ENCODE data around the gene INHA. TPM values are rescaled to one million over a fixed set of nuclear protein-coding genes. Genes with fewer than 3 reads are reported as not detected.

The INHA gene
- total and polyA plus RNA-seq, 2 donors (not counting 1 experiment from before 2014, with no cell fraction given), result not detected

GRCh38 chr2:219551441-219552381 lies 20.4 kb upstream of the INHA start:
- no peak overlapping the region for H3K27ac ChIP-seq (ENCODE audit: low read length in 2 of 2)
- peak overlapping the region; percentile 98 for H3K4me2 ChIP-seq (replicated peaks; ENCODE audit: low read depth, low read length, poor library complexity, severe bottlenecking)
- H3K27me3 Mint-ChIP-seq, result peaks cover 62% of the 10 kb centered on the region
- peaks cover 0 to 80% (median 23%) of the 10 kb centered on the region in 4 experiments for H3K27me3 ChIP-seq (replicated peaks in 1 of 4; ENCODE audit: control extremely low read depth in 1 of 4, control insufficient read depth in 3 of 4, insufficient read depth in 4 of 4, low read length in 3 of 4)
- DNase-seq (no peak), ATAC-seq (ENCODE audit: low read depth) (no peak)
- H4K20me1 ChIP-seq (ENCODE audit: control insufficient read depth, insufficient read depth, low read length, poor library complexity, severe bottlenecking), result no peaks in the 10 kb centered on the region
- TF ChIP-seq EZH2 (IDR thresholded peaks at IDR 0.05; ENCODE audit: borderline replicate concordance, insufficient read depth, low read depth, low read length, poor library complexity, severe bottlenecking) (no peak), CTCF (IDR thresholded peaks at IDR 0.05) (no peak)
- POLR2A ChIA-PET, result interaction anchor here (1.9 kb wide), 1 partner anchor 8 kb away, joined by 4 read pairs; the partner anchor contains the start of genes CHPF and TMEM198
- peak overlapping the region; percentile 64 for H2AFZ ChIP-seq (ENCODE audit: insufficient read depth, low read depth, low read length, poor library complexity, severe bottlenecking)
- H3K4me1 Mint-ChIP-seq, result peaks cover 14% of the 10 kb centered on the region
- no peaks in the 10 kb centered on the region for H3K36me3 ChIP-seq (replicated peaks in 1 of 2; ENCODE audit: control extremely low read depth in 1 of 2, control insufficient read depth in 1 of 2, extremely low read depth in 1 of 2, insufficient read depth in 2 of 2, low read length in 1 of 2)
- CTCF ChIA-PET, result interaction anchor here (1.0 to 1.7 kb wide), 2 partner anchors 9 to 10 kb away, joined by 5 to 6 read pairs; no protein-coding TSS in a partner anchor
- WGBS (ENCODE audit: insufficient coverage), result 7% methylated on average over 42 of the region's 54 CpGs
- H3K9ac ChIP-seq (ENCODE audit: low read length), result peak overlapping the region; percentile 41
- no peaks in the 10 kb centered on the region for H3K9me3 Mint-ChIP-seq (ENCODE audit: insufficient read depth)
- H3K9me3 ChIP-seq (ENCODE audit: control extremely low read depth in 1 of 3, control insufficient read depth in 2 of 3, insufficient read depth in 1 of 3, low read length in 2 of 3), result peaks cover 0 to 38% (median 0%) of the 10 kb centered on the region in 3 donors
- peaks cover 20 to 30% of the 10 kb centered on the region in 2 donors for H3K4me1 ChIP-seq (ENCODE audit: control insufficient read depth in 2 of 2, insufficient read depth in 2 of 2, low read length in 2 of 2)
- H3K4me3 Mint-ChIP-seq, result peak overlapping the region; percentile 76
- intact Hi-C loops (cut with micrococcal nuclease), result loop anchor here (1.0 to 2.0 kb wide), 2 partner anchors 7 to 45 kb away; partner anchors contain the start of genes STK11IP and TMEM198
- no peaks in the 10 kb centered on the region for H3K79me2 ChIP-seq (ENCODE audit: control insufficient read depth, insufficient read depth, low read length)
- no peak overlapping the region for H3K27ac Mint-ChIP-seq
- peak overlapping the region in 4 of 5 experiments; percentile 35 to 52 (median 46) for H3K4me3 ChIP-seq (ENCODE audit: control extremely low read depth in 1 of 5, extremely low read depth in 1 of 5, insufficient read depth in 1 of 5, low read depth in 2 of 5, low read length in 4 of 5)

Data from B cell (primary cell).